PC-9 (cell line): ENCODE results near the gene MKNK2.

ENCODE experiments used
- EZH2 ChIP-seq: fragments of 200-600 bp; sonication (generic); IDR thresholded peaks from 2 replicates; pipeline ENCODE4 v1.8.0; 2017; ENCODE audit warnings: antibody characterized with exemption, low read depth
- TF ChIP-seq, protein P1 (sequence below): fragments of 200-600 bp; sonication (generic); conservative IDR thresholded peaks from 2 replicates; pipeline ENCODE4 v1.6.1; 2017; ENCODE audit warnings: mixed run types, antibody characterized with exemption, mild to moderate bottlenecking, moderate library complexity

DNA sequence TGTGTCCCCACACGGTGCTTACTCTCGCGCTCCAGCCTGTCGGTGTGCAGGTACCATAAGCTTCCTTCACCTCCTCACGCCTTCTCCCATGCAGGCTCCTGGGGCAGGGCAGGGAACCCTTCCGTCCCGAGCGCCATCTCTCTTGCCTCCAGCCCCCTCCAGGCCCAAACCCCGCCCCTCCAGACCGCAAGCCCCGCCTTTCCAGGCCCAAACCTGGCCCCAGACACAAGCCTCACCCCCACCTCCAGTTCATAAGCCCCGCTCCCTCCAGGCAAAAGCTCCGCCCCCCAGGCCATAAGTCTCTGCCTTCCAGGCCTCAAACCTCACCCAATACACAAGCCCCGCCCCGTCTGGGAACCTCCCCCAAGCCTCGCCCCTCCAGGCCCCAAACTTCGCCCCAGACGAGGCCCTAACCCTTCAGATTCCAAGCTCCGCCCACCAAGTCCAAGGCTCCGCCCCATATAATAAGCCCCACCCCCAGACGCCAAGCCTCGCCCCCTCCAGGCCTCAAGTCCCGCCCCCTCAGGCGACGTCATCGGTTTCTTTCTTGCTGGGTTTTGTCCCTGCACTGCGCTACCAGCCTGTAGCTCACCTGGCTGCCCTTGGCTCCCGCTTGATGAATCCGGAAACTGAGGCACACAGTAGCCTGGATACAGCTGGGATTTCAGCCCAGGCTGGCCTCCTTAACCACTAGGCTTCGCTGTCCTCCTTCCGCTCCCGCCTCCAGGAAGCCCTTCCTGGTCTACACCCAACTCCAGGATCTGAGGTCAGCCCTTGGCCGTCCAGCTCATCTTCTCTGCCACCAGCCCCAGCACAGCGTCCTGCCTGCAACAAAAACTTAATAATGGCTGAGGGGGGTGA lies 16.1 kb downstream of the MKNK2 start:
- TF ChIP-seq, protein P1, sequence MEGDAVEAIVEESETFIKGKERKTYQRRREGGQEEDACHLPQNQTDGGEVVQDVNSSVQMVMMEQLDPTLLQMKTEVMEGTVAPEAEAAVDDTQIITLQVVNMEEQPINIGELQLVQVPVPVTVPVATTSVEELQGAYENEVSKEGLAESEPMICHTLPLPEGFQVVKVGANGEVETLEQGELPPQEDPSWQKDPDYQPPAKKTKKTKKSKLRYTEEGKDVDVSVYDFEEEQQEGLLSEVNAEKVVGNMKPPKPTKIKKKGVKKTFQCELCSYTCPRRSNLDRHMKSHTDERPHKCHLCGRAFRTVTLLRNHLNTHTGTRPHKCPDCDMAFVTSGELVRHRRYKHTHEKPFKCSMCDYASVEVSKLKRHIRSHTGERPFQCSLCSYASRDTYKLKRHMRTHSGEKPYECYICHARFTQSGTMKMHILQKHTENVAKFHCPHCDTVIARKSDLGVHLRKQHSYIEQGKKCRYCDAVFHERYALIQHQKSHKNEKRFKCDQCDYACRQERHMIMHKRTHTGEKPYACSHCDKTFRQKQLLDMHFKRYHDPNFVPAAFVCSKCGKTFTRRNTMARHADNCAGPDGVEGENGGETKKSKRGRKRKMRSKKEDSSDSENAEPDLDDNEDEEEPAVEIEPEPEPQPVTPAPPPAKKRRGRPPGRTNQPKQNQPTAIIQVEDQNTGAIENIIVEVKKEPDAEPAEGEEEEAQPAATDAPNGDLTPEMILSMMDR: peak; percentile 25; the same call in 1 of the 2 replicates
- TF ChIP-seq EZH2: no peak
